Stimulated activated CD4-positive, alpha-beta T cell treated with anti-CD3 and anti-CD28 coated beads, TNF-alpha, amount 100 ng/mL, for 4 hours (primary cell): Measurements from ENCODE around the gene ABCA3.

ENCODE experiments used
- DNase-seq, 3 experiments: peaks; one replicate each; pipeline ENCODE4 v3.0.0-alpha.2; 2020; ENCODE audit warnings: low read depth in 3 of 3

ABCA3 gene

GRCh38 chr16:2235695-2236336, 104.7 kb downstream of the ABCA3 start:
- DNase-seq = no peak

GRCh38 chr16:2235234-2235651, 105.3 kb downstream of the ABCA3 start:
- no peak for DNase-seq

- no peak for DNase-seq
Measured at GRCh38 chr16:2234813-2235170, 105.7 kb downstream of the ABCA3 start.

- no peak for DNase-seq
Measured at GRCh38 chr16:2233872-2234812, 106.4 kb downstream of the ABCA3 start.

DNA sequence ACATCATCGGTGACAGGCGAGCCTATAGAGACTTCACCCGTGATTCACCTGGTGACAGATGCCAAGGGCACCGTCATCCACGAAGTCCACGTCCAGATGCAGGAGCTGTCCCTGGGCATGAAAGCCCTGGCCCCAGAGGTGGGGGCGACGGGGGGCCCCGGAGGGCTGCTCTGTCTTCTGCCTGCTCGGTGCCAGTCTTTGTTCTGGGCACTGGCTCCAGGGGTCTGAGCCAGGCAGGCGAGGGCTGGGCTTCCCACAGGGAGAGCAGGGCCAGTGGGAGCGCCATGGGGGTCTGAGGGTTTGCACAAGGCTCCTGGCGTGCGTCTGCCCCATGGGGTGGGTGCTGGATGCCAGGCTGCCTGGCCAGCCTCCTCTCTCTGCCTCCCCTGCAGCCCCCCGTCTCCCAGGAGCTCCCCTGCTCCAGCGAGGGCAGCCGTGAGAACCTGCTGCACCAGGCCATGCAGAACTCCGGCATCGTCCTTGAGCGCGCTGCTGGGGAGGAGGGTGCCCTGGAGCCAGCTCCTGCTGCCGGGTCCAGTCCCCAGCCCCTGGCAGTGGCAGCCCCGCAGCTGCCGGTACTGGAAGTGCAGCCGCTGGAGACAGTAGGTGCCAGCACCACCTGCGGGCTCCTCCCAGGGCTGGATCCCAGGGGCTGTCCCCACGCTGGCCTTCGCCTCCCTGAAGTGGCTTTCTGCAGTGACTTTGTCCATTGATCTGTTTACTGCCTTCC, 107.3 kb downstream of the ABCA3 start:
- DNase-seq = no peak

- no peak for DNase-seq
Measured at GRCh38 chr16:2232094-2232990, 108.2 kb downstream of the ABCA3 start.

GRCh38 chr16:2231016-2231931, 109.3 kb downstream of the ABCA3 start:
- DNase-seq = no peak

DNA sequence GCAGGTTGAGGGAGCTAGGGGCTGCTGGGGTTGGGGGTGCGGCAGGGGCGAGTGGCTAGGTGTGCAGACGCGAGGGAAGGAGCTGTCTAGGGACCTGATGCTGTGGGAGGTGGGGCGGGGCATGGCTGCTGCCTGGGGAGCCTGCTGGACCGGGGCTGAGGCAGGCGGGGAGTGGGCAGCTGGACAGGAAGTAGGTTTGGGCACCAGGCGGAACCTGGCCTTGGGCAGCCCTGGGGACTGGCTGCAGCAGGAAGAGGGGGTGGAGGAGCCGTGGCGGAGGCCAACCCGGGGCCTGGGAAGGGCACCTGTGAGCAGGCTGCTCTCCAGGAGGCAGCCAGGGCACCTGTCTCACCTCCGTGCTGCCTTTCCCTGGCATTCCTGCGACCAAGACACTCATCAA, 110.2 kb downstream of the ABCA3 start:
- DNase-seq = no peak

- no peak for DNase-seq
Measured at GRCh38 chr16:2229632-2230250, 110.8 kb downstream of the ABCA3 start.

DNA sequence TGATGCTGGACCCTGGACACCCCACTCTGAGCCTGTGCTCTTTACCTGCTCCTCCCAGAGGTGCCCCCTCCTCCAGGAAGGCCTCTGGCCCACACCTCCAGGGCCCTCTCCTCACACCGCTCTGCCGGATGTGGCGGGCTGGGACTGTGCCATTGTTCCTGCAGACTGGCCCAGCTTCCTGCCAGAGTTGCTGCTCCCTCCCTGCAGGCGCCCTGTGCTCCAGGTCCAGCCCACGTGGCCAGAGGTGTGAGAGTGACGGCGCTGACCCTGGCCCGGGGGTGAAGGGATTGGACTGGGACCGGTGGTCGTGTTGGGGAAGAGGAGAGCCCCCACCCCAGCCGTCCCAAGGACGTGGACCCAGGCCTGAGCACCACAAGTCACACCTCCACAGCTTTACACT, 111.4 kb downstream of the ABCA3 start:
- DNase-seq = no peak

GRCh38 chr16:2228161-2228824, 112.2 kb downstream of the ABCA3 start:
- no peak for DNase-seq

- DNase-seq = no peak
Measured at GRCh38 chr16:2226918-2227317, 113.6 kb downstream of the ABCA3 start.

- no peak for DNase-seq
Measured at GRCh38 chr16:2226245-2226793, 114.2 kb downstream of the ABCA3 start.
